Epithelial cell of proximal tubule (primary cell): ENCODE measurements around the gene B4GAT1. TPM values are rescaled to one million over a fixed set of nuclear protein-coding genes. Genes with fewer than 3 reads are reported as not detected.
"Not testable (repeated sequence)": the region's sequence is repeated elsewhere in the genome, so short reads cannot be mapped to it uniquely, and the experiment has no call there.

Experiments used
- DNase-seq: peaks from one replicate; pipeline ENCODE4 v3.0.0-alpha.2; 2011; ENCODE audit warnings: low read depth
- H3K4me3 ChIP-seq: 2 replicates; pipeline ENCODE4 v1.5.1; 2011; ENCODE audit warnings: low read depth, mild to moderate bottlenecking, low read length
- total RNA-seq: library from RNA; depleted of rRNA; stranded (reverse); fragments of >200 nt; gene quantifications from 2 replicates; pipeline ENCODE4 v1.2.3, GENCODE V29; 2015
- TF ChIP-seq, protein P1 (sequence below): conservative IDR thresholded peaks from 2 replicates; pipeline ENCODE4 v1.5.1; 2012; ENCODE audit warnings: low read depth, mild to moderate bottlenecking, low read length

Gene B4GAT1
- 32.0 and 36.2 TPM in 2 replicates for total RNA-seq

DNA sequence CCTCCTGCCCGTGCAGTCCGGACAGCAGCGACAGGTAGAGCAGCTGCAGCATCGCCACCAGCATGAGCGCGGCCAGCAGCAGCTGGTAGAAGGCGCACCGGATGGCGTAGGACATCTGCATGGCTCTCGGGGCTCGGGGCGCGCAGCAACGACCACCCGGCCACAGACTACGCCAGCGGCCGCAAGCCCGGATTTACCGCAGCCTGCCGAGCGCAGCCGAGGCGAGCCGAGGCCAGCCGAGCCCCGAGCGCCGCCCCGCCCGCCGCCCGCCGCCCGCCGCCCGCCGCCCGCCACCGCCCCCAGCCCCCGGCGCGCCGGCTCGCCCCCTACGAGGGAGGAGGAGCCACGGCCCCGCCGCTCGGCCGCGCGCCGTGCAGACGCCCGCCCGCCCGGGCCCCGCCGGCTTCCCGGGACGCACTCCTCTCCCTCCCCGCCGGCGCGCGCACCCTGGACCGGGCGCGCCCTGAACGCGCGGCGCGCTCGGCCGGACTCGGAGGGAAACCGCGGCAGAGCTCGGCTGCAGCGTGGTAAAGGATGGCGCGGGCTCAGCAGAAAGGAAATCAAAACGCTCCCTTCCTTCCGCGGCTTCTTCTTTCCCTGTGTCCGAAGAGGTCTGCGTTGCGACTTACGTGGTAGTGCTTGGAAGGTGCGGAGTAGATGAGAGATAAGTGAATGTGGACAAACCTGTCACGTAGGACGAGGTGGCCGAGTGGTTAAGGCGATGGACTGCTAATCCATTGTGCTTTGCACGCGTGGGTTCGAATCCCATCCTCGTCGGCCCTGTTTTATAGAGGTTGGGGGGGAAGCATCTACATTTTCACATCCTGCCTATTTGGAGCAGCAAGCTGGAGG lies at the start of gene B4GAT1:
Gene B4GAT1, minus strand, starts transcription at position 205 of the 852 bp plus-strand sequence. Its CDS starts 84 bp downstream, at position 121.
- peak within 1 kb of the TSS; percentile 88 for H3K4me3 ChIP-seq
- peak; percentile 61 for DNase-seq
- TF ChIP-seq, protein P1, sequence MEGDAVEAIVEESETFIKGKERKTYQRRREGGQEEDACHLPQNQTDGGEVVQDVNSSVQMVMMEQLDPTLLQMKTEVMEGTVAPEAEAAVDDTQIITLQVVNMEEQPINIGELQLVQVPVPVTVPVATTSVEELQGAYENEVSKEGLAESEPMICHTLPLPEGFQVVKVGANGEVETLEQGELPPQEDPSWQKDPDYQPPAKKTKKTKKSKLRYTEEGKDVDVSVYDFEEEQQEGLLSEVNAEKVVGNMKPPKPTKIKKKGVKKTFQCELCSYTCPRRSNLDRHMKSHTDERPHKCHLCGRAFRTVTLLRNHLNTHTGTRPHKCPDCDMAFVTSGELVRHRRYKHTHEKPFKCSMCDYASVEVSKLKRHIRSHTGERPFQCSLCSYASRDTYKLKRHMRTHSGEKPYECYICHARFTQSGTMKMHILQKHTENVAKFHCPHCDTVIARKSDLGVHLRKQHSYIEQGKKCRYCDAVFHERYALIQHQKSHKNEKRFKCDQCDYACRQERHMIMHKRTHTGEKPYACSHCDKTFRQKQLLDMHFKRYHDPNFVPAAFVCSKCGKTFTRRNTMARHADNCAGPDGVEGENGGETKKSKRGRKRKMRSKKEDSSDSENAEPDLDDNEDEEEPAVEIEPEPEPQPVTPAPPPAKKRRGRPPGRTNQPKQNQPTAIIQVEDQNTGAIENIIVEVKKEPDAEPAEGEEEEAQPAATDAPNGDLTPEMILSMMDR = no peak

DNA sequence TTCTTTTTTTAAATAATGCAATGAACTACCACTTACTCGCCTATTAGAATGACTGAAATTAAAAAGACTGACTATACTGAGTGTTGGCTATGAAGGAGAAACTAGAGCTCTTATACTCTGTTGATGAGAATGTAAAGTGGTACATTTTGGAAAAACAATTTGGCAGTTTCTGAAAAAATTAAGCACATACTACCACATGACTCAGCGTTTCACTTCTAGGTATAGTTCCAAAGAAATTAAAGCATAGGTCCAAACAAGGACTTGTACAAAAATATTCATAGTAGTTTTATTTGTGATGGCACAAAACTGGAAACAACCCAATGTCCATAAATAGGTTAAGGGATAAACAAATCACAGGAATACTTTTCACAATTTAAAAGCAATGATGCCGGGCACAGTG lies 46.5 kb upstream of the B4GAT1 start:
- no peak overlapping the region for H3K4me3 ChIP-seq
- TF ChIP-seq, protein P1 = no peak
- no peak for DNase-seq

DNA sequence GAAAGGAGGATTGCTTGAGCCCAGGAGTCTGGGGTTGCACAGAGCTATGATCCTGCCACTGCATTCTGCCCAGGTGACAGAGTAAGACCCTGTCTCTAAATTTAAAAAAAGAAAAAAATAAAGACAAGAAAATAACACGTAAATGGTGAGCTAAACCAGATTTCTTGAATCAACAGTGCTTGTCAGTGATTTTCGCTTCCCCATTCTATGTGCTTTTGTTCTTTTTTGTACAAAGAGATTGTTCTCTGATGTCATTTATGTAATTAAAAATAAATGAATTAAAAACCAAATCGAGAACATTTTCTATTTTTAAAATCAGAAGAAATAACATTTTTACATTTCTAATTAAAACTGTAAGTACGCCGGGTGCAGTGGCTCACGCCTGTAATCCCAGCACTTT lies 43.9 kb upstream of the B4GAT1 start:
- TF ChIP-seq, protein P1 = no peak

DNA sequence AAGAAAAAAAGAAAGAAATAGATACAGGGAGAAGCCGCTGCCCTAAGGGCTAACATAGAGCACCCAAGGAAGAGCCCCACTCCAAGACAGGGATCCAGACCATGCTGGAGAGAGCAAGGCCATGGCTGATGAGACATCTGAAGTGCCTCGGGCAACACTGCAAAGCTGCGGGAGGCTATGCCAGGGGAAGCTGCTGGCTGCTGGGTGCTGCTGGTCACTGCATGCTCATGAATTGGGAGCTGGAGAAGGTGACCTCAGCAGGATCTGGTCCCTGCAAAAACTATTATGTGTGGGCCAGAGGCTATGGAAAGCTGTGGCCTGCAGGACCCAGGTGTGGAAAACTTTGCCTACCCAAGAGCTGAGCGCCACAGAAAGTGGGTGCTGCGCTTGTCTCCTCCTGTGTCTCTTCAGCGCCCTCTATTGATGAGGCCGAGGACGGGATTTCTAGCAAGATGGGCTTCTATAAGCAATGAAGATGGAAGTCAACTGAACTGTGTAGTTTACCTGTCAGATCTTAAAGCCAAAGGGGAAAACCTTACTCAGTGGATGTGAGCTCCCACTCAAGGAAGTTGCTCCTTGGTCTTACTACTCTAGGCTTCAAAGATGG lies 41.5 kb upstream of the B4GAT1 start:
- TF ChIP-seq, protein P1 = peak; percentile 91
- no peak overlapping the region for H3K4me3 ChIP-seq
- DNase-seq = peak; percentile 20

More for the DNA sequence above, 43.9 kb upstream of the B4GAT1 start:
- no peak overlapping the region for H3K4me3 ChIP-seq
- DNase-seq = no peak

DNA sequence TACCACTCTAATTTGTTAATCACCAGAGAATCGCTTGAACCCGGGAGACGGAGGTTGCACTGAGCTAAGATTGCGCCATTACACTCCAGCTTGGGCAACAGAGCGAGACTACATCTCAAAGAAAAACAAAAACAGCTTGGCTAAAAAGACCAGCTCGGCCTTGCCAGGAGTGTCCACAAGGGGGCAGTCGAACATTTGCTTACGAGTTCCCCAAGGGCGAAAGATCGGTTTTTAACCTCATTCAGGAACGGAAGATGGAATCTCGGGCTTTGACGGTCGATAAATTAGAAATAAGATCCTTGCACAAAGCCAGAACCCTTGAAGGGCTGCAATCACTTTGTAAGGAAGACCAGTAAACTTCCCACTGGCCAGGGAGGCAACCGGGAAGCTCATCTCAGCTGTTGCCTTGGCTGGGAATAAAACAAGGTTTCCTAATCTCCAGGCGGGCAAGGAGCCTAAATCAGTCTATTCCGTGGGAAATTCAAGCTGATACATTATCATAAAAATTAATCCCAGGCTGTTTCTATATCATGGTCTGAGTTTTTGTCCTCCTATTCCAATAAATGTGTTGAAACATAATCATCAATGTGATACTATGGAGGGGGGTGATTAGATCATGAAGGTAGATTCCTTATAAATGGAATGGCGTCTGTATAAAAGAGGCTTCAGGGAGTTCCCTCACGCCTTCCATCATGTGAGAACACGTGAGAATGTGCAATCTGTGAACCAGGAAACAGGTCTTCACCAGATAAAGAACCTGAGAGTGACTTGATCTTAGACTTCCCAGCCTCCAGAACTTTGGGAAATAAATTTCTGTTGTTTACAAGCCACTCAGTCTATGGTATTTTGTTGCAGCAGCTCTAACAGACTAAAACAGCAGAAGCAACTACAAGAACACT lies 39.0 kb upstream of the B4GAT1 start:
- peak; percentile 69 for DNase-seq
- TF ChIP-seq, protein P1 = peak; percentile 97
- H3K4me3 ChIP-seq = peak overlapping the region; percentile 0

DNA sequence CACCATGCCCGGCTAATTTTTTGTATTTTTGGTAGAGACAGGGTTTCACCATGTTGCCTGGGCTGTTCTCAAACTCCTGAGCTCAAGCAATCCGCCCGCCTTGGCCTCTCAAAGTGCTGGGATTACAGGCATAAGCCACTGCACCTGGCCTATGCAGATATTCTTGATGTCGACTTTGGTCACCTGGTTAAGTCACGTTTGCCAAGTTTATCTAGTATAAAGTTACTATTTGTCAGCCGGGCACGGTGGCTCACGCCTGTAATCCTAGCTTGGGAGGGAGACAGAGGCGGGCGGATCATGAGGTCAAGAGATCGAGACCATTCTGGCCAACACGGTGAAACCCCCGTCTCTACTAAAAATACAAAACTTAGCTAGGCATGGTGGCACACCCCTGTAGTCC lies 36.9 kb upstream of the B4GAT1 start:
- not testable (repeated sequence) for H3K4me3 ChIP-seq, DNase-seq

DNA sequence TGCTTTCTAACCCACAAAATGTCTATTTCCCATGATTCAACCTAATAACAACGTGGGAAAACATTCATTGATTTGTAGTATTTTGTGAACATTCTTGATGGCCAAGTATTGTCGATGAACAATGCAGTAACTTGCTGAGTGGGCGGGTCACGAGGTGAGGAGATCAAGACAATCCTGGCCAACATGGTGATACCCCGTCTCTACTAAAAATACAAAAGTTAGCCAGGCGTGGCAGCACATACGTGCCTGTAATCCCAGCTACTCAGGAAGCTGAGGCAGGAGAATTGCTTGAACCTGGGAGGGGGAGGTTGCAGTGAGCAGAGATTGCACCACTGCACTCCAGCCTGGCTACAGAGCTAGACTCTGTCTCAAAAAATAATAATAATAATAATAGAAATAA lies 32.8 kb upstream of the B4GAT1 start:
- DNase-seq = peak; percentile 19
- H3K4me3 ChIP-seq = not testable (repeated sequence)

DNA sequence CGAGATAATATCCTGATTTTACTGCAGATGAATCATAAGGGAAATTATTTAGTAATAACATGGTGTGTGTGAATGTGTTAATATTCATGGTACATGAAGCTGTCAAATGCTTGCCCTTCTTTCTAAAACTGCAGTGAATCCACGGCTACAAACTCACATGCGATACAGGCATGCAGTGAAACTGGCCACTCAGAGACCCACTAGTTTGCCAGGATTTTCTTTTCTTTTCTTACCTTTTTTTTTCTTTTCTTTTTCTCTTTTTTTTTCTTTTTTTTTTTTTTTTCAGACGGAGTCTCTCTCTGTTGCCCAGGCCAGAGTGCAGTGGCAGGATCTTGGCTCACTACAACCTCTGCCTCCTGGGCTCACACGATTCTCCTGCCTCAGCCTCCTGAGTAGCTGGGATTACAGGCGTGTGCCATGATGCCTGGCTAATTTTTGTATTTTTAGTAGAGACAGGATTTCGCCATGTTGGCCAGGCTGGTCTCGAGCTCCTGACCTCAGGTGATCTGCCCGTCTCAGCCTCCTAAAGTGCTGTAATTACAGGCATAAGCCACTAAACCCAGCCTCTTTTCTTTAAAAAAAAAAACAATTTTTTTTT lies 26.4 kb upstream of the B4GAT1 start:
- DNase-seq, H3K4me3 ChIP-seq: not testable (repeated sequence)
